GM12892 (cell line): ENCODE measurements around the gene RNASET2.

Experiments
- DNase-seq: peaks from one replicate; pipeline ENCODE4 v3.0.0; 2011; ENCODE audit not compliant: insufficient read length
- FAIRE-seq: peaks from 2 replicates; lab custom pipeline; 2011; peaks lifted over from hg19 to GRCh38; lab: Jason Lieb, UNC
- POLR2A ChIP-seq: IDR thresholded peaks from 2 replicates; pipeline ENCODE4 v1.6.1; 2011; ENCODE audit warnings: low read depth, low read length, control low read depth
- POLR2AphosphoS5 ChIP-seq: IDR thresholded peaks from 2 replicates; pipeline ENCODE4 v1.6.1; 2011; ENCODE audit warnings: low read depth, low read length, control low read depth
- TAF1 ChIP-seq: IDR thresholded peaks from 2 replicates; pipeline ENCODE4 v1.6.1; 2011; ENCODE audit warnings: low read depth, mild to moderate bottlenecking, control low read depth, low read length, borderline replicate concordance

The RNASET2 gene

GRCh38 chr6:166959911-166960608 is 3.7 kb upstream of the RNASET2 start:
- FAIRE-seq, result no peak
- TF ChIP-seq POLR2AphosphoS5 (no peak), POLR2A (no peak), TAF1 (no peak)
- DNase-seq, result no peak

GRCh38 chr6:166958926-166959861 is 2.8 kb upstream of the RNASET2 start:
- FAIRE-seq (peak; percentile 66), DNase-seq (no peak)
- no peak for TF ChIP-seq TAF1
- TF ChIP-seq POLR2AphosphoS5, result peak; percentile 60; the same call in 1 of the 2 replicates
- peak; percentile 40; the same call in 1 of the 2 replicates for TF ChIP-seq POLR2A

- TF ChIP-seq POLR2A (no peak; the same call in 1 of the 2 replicates), TAF1 (no peak), POLR2AphosphoS5 (no peak)
- DNase-seq (no peak), FAIRE-seq (peak; percentile 17)
Measured at GRCh38 chr6:166957805-166958076, 1.4 kb upstream of the RNASET2 start.

- DNase-seq (peak; percentile 36), FAIRE-seq (peak; percentile 90)
- TF ChIP-seq POLR2A, result no peak
- no peak for TF ChIP-seq TAF1
- no peak for TF ChIP-seq POLR2AphosphoS5
Measured at GRCh38 chr6:166957087-166957804, 896 bp upstream of the RNASET2 start.

- TF ChIP-seq POLR2A (no peak), POLR2AphosphoS5 (no peak), TAF1 (no peak)
- FAIRE-seq (no peak), DNase-seq (no peak)
Measured at GRCh38 chr6:166955865-166956443, 396 bp downstream of the RNASET2 start.

GRCh38 chr6:166955121-166955864 is 1.1 kb downstream of the RNASET2 start:
- TF ChIP-seq POLR2A, result no peak
- no peak for TF ChIP-seq POLR2AphosphoS5
- no peak for TF ChIP-seq TAF1
- DNase-seq (no peak), FAIRE-seq (no peak)

GRCh38 chr6:166954118-166954713 is 2.1 kb downstream of the RNASET2 start:
- no peak for DNase-seq
- FAIRE-seq, result peak; percentile 38
- TF ChIP-seq TAF1 (no peak), POLR2AphosphoS5 (no peak), POLR2A (no peak)

- DNase-seq (no peak), FAIRE-seq (no peak)
- TF ChIP-seq POLR2AphosphoS5 (no peak), POLR2A (no peak), TAF1 (no peak)
Measured at GRCh38 chr6:166952567-166953486, 3.5 kb downstream of the RNASET2 start.

GRCh38 chr6:166952121-166952520 is 4.2 kb downstream of the RNASET2 start:
- FAIRE-seq (no peak), DNase-seq (no peak)
- TF ChIP-seq TAF1 (no peak), POLR2A (no peak), POLR2AphosphoS5 (no peak)

GRCh38 chr6:166951670-166952060 is 4.7 kb downstream of the RNASET2 start:
- DNase-seq, result no peak
- no peak for TF ChIP-seq TAF1
- TF ChIP-seq POLR2A, result no peak
- no peak for TF ChIP-seq POLR2AphosphoS5
- FAIRE-seq, result no peak
